Caco-2 (cell line): ENCODE data around the gene LARP1. TPM values are rescaled to one million over a fixed set of nuclear protein-coding genes. Genes with fewer than 3 reads are reported as not detected.

Experiments
- BruUV-seq: library from RNA; stranded (reverse); fragments of 400-500 nt; replicated peaks from 2 replicates; lab custom pipeline; 2021; lab: Mats Ljungman, UMichigan
- CTCF ChIA-PET: fragments of 300-600 bp; sonication (Branson Sonifier 250); formaldehyde crosslinking; loops from one replicate; lab custom pipeline; 2022; ENCODE audit warnings: antibody characterized with exemption; lab: Charles Lee
- POLR2A ChIA-PET: fragments of 300-600 bp; sonication (Branson Sonifier 250); formaldehyde crosslinking; loops from one replicate; lab custom pipeline; 2022; ENCODE audit warnings: antibody characterized with exemption; lab: Charles Lee
- DNase-seq, 2 experiments: peaks; one replicate each; pipeline versions ENCODE4 v3.0.0 to v3.0.0-alpha.2; 2020 to 2022
- H3K27me3 ChIP-seq: replicated peaks from 2 replicates; pipeline ENCODE4 v1.6.0; 2011; ENCODE audit warnings: low read length; ENCODE audit not compliant: control insufficient read depth, insufficient read depth
- H3K36me3 ChIP-seq: 2 replicates; pipeline ENCODE4 v1.5.1; 2011; ENCODE audit warnings: low read length; ENCODE audit not compliant: control insufficient read depth, insufficient read depth
- H3K4me1 ChIP-seq: fragments of 250-450 bp; sonication (Bioruptor Pico); 2 replicates; pipeline ENCODE4 v1.5.1; 2020; ENCODE audit warnings: mild to moderate bottlenecking
- H3K4me3 ChIP-seq: 2 replicates; pipeline ENCODE4 v1.5.1; 2011; ENCODE audit warnings: low read depth, mild to moderate bottlenecking, control low read depth, low read length
- H3K9me3 ChIP-seq: fragments of 250-450 bp; sonication (Bioruptor Pico); 2 replicates; pipeline ENCODE4 v1.5.1; 2020; ENCODE audit warnings: mild to moderate bottlenecking, moderate library complexity
- H3K27ac Mint-ChIP-seq: one replicate; pipeline ENCODE4 v1.8.0; 2022; ENCODE audit warnings: mixed read lengths; ENCODE audit not compliant: unreplicated experiment
- H3K27me3 Mint-ChIP-seq: one replicate; pipeline ENCODE4 v1.8.0; 2022; ENCODE audit warnings: mixed read lengths; ENCODE audit not compliant: insufficient read depth, unreplicated experiment
- H3K36me3 Mint-ChIP-seq: one replicate; pipeline ENCODE4 v1.8.0; 2022; ENCODE audit warnings: mild to moderate bottlenecking, mixed read lengths; ENCODE audit not compliant: insufficient read depth, unreplicated experiment
- H3K4me1 Mint-ChIP-seq: one replicate; pipeline ENCODE4 v1.8.0; 2022; ENCODE audit warnings: low read depth, mixed read lengths; ENCODE audit not compliant: unreplicated experiment
- H3K4me3 Mint-ChIP-seq: one replicate; pipeline ENCODE4 v1.8.0; 2022; ENCODE audit warnings: mild to moderate bottlenecking, moderate library complexity, mixed read lengths; ENCODE audit not compliant: unreplicated experiment
- H3K9me3 Mint-ChIP-seq: one replicate; pipeline ENCODE4 v1.8.0; 2022; ENCODE audit warnings: mixed read lengths; ENCODE audit not compliant: unreplicated experiment
- CTCF ChIP-seq, 2 experiments: fragments of 200-600 bp in 1 of 2; IDR thresholded peaks; 1 replicate in 1 of 2; 2 replicates in 1 of 2; pipeline versions ENCODE4 v1.5.1 to v1.8.0; 2011 to 2022; ENCODE audit warnings: antibody characterized with exemption in 1 of 2, control low read depth in 1 of 2, inconsistent platforms in 1 of 2, low read depth in 1 of 2, low read length in 1 of 2, mild to moderate bottlenecking in 1 of 2, moderate library complexity in 1 of 2; ENCODE audit not compliant: insufficient read depth in 1 of 2, severe bottlenecking in 1 of 2, unreplicated experiment in 1 of 2
- intact Hi-C: fragments of 100-400 bp; cut with micrococcal nuclease; formaldehyde crosslinking; loops from one replicate; pipeline ENCODE4 v1.10.0; 2022; ENCODE audit not compliant: unreplicated experiment
- total RNA-seq: library from RNA; stranded (reverse); gene quantifications from 2 replicates; pipeline ENCODE4 v1.2.3, GENCODE V29; 2022

Gene LARP1
- total RNA-seq, 1 experiment from 2014 or later: 372 TPM

DNA sequence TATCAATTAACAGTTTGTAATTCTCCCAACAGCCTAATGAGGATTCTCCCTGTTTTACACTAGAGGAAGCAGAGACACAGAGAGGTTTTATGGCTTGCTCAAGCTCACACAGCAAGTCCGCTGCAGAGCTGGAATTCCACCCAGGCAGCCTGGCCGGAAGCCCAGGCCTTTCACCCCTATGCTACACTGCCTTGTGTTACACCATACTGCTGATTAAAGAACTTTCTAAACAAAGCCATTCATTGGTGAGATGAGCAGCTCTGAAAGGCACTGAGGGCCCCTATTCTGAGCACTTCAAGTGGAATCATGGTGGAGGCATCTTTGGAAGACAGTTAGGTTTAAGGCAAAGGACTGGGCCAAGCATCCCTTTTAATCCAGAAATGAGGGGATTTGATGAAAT, 14.7 kb upstream of the LARP1 start:
- Mint-ChIP-seq H3K9me3 (no peaks in the 10 kb centered on the region), H3K4me3 (no peak overlapping the region), H3K27me3 (no peaks in the 10 kb centered on the region), H3K4me1 (peaks cover 15% of the 10 kb centered on the region), H3K27ac (no peak overlapping the region), H3K36me3 (no peaks in the 10 kb centered on the region)
- no peaks in the 10 kb centered on the region for H3K27me3 ChIP-seq
- ChIA-PET POLR2A (no interaction called here), CTCF (no interaction called here)
- H3K36me3 ChIP-seq: no peaks in the 10 kb centered on the region
- no TSS peak for BruUV-seq
- no peak for TF ChIP-seq CTCF (IDR thresholded peaks at IDR 0.05; ENCODE audit: insufficient read depth in 1 of 2, low read depth in 1 of 2, low read length in 1 of 2, severe bottlenecking in 1 of 2, unreplicated experiment in 1 of 2)
- H3K4me3 ChIP-seq: no peak overlapping the region
- DNase-seq: no peak
- intact Hi-C loops: no loop called here
- peaks cover 5% of the 10 kb centered on the region for H3K4me1 ChIP-seq
- H3K9me3 ChIP-seq: no peaks in the 10 kb centered on the region

DNA sequence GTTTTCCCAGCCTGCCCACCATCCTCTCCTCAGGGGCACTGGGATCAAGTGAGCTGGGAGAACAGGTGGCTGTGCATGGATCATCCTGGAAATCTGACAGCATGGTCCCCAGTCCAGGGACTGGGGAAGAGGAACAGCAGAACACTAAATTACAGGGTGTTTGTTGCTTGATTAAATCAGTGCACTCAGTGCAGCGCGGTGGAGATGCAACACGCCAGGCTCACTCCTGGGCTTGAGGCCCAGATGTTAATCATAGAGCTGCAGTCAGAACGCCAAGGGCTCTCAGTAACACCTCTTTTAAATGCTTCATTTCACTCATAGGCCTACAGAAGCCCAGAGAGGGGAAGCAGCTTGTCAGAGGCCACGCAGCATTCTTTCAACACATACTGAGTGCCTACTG, 14.2 kb upstream of the LARP1 start:
- TF ChIP-seq CTCF (IDR thresholded peaks at IDR 0.05; ENCODE audit: insufficient read depth in 1 of 2, low read depth in 1 of 2, low read length in 1 of 2, severe bottlenecking in 1 of 2, unreplicated experiment in 1 of 2): no peak
- H3K4me3 Mint-ChIP-seq: no peak overlapping the region
- no peaks in the 10 kb centered on the region for H3K36me3 ChIP-seq
- no peak overlapping the region for H3K4me3 ChIP-seq
- H3K27me3 Mint-ChIP-seq: no peaks in the 10 kb centered on the region
- H3K4me1 ChIP-seq: peaks cover 5% of the 10 kb centered on the region
- H3K27me3 ChIP-seq: no peaks in the 10 kb centered on the region
- no peaks in the 10 kb centered on the region for H3K36me3 Mint-ChIP-seq
- H3K4me1 Mint-ChIP-seq: peaks cover 15% of the 10 kb centered on the region
- H3K9me3 ChIP-seq: no peaks in the 10 kb centered on the region
- intact Hi-C loops: no loop called here
- ChIA-PET CTCF (no interaction called here), POLR2A (no interaction called here)
- H3K9me3 Mint-ChIP-seq: no peaks in the 10 kb centered on the region
- no peak overlapping the region for H3K27ac Mint-ChIP-seq
- DNase-seq: no peak
- no TSS peak for BruUV-seq

- BruUV-seq: no TSS peak
- no peak overlapping the region for H3K4me3 ChIP-seq
- CTCF ChIA-PET: no interaction called here
Observed at GRCh38 chr5:154741415-154741814, 13.8 kb upstream of the LARP1 start.

More at GRCh38 chr5:154741415-154741814, 13.8 kb upstream of the LARP1 start:
- Mint-ChIP-seq H3K36me3 (no peaks in the 10 kb centered on the region), H3K27ac (no peak overlapping the region), H3K27me3 (no peaks in the 10 kb centered on the region), H3K9me3 (no peaks in the 10 kb centered on the region), H3K4me1 (peaks cover 15% of the 10 kb centered on the region), H3K4me3 (no peak overlapping the region)
- no peak for TF ChIP-seq CTCF (IDR thresholded peaks at IDR 0.05; ENCODE audit: insufficient read depth in 1 of 2, low read depth in 1 of 2, low read length in 1 of 2, severe bottlenecking in 1 of 2, unreplicated experiment in 1 of 2)
- intact Hi-C loops: no loop called here
- Histone ChIP-seq H3K36me3 (no peaks in the 10 kb centered on the region), H3K27me3 (no peaks in the 10 kb centered on the region), H3K9me3 (no peaks in the 10 kb centered on the region), H3K4me1 (peaks cover 5% of the 10 kb centered on the region)
- DNase-seq: no peak
- POLR2A ChIA-PET: no interaction called here
